Measurements from ENCODE around the gene CTNNA2.

GRCh38 chr2:79855264-79856006, 342.6 kb downstream of the CTNNA2 start:
- TF ChIP-seq, protein P1, sequence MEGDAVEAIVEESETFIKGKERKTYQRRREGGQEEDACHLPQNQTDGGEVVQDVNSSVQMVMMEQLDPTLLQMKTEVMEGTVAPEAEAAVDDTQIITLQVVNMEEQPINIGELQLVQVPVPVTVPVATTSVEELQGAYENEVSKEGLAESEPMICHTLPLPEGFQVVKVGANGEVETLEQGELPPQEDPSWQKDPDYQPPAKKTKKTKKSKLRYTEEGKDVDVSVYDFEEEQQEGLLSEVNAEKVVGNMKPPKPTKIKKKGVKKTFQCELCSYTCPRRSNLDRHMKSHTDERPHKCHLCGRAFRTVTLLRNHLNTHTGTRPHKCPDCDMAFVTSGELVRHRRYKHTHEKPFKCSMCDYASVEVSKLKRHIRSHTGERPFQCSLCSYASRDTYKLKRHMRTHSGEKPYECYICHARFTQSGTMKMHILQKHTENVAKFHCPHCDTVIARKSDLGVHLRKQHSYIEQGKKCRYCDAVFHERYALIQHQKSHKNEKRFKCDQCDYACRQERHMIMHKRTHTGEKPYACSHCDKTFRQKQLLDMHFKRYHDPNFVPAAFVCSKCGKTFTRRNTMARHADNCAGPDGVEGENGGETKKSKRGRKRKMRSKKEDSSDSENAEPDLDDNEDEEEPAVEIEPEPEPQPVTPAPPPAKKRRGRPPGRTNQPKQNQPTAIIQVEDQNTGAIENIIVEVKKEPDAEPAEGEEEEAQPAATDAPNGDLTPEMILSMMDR (IDR thresholded peaks at IDR 0.05): no peak
- no peak for TF ChIP-seq POLR2A (IDR thresholded peaks at IDR 0.05)

All from uterus (tissue), 2 donors.